GM12892 (cell line): ENCODE data around the gene GSN.

Experiments used
- DNase-seq: peaks from one replicate; pipeline ENCODE4 v3.0.0; 2011; ENCODE audit not compliant: insufficient read length
- FAIRE-seq: peaks from 2 replicates; lab custom pipeline; 2011; peaks lifted over from hg19 to GRCh38; lab: Jason Lieb, UNC
- POLR2A ChIP-seq: IDR thresholded peaks from 2 replicates; pipeline ENCODE4 v1.6.1; 2011; ENCODE audit warnings: low read depth, low read length, control low read depth
- POLR2AphosphoS5 ChIP-seq: IDR thresholded peaks from 2 replicates; pipeline ENCODE4 v1.6.1; 2011; ENCODE audit warnings: low read depth, low read length, control low read depth
- TAF1 ChIP-seq: IDR thresholded peaks from 2 replicates; pipeline ENCODE4 v1.6.1; 2011; ENCODE audit warnings: low read depth, mild to moderate bottlenecking, control low read depth, low read length, borderline replicate concordance

GSN gene

DNA sequence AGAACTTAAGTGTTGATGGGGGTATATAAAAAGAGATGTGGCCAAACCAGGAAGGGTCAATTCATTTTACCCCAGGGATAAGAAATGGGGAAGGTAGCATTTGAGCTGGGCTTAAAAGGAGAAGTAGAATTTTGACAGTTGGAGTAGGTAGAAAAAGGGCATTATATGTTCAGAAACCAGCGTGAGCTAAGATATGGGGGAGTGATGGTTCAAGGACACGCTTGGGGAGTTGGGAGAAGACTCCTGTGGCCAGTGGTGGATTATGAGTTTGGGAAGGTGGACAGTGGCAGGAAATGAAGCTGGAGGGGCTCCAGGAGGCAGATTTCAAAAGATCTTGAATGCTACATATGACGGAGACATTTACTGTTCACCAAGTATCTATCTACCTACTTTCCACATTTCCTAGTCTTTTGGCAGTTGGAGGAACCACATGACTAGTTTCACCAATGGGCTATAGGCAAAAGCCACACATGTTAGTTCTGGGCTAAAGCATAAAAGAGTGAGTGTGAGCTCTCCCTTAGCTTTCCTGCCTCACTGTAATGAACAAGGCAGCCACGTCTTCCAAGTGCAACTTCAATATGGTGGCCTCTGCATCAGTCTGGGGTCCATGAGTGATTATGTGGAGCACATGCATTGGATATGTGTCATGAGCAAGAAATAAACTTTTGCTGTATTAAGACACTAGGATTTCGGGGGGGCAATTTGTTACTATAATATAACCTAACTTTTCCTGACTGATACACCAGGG lies 15.7 kb upstream of the GSN start:
- no peak for TF ChIP-seq TAF1
- no peak for TF ChIP-seq POLR2AphosphoS5
- TF ChIP-seq POLR2A = no peak
- DNase-seq (no peak), FAIRE-seq (no peak)

- no peak for FAIRE-seq
These were observed 14.8 kb upstream of the GSN start for GRCh38 chr9:121253162-121253561.

DNA sequence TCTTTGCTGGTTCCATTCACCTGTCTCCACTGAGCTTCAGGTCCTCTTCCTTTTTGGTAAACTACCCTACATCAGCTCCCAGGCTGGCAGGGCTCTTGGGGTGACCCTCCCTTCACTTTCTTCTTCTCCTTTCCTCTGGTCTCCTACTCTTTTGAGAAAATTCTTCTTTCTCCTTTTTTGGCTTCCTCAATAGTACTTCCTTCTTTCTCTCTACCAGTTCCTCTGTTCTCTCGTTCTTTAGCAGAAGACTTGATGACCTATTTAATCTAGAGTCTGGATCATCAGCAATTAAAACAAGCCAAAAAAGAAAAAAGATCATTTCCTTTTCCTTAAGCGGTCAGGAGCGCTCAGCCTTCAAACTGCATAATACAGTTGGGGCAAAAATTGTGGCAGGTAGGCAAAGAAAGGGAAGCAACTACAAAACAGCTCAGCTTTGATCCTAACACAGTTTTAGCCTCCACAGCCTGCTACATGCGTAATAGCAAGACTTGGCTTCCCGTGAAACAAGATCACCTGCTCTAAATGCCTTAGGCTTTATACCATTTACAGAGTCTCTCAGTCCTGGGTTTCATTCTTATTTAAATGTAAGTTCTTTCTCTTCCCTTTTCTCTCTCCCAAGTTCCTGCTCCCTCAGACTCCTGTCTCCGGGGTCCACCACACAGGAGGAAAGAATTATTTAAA lies 14.0 kb upstream of the GSN start:
- no peak for TF ChIP-seq POLR2AphosphoS5
- TF ChIP-seq TAF1 = no peak
- no peak for TF ChIP-seq POLR2A
- DNase-seq (no peak), FAIRE-seq (no peak)

More at GRCh38 chr9:121253162-121253561, 14.8 kb upstream of the GSN start:
- DNase-seq = no peak
- TF ChIP-seq POLR2A = no peak
- TF ChIP-seq TAF1 = no peak
- no peak for TF ChIP-seq POLR2AphosphoS5

DNA sequence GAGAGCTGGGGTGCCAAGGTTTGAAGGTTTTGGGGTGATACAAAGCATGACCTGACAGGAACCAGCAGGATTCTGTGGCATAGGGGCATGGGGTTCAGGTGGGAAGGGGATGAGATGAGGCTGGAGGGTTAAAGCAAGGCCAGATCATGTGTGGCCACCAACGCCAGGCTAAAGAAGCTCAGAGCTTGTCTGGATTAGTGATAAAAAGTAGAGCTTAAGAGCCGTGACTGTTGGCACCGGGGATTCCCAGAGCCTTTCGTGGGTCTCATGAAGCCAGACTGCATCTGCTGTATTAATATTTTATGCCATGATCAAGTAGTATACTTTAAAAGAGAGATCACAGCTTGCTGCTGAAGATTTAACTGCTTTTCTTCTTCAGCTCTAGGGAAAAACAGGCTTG lies 8.5 kb upstream of the GSN start:
- no peak for DNase-seq
- TF ChIP-seq POLR2A (no peak), POLR2AphosphoS5 (no peak), TAF1 (no peak)
- FAIRE-seq = no peak

- FAIRE-seq (no peak), DNase-seq (no peak)
- TF ChIP-seq POLR2AphosphoS5 = no peak
- no peak for TF ChIP-seq TAF1
These were observed 8.0 kb upstream of the GSN start for GRCh38 chr9:121259935-121260334.

DNA sequence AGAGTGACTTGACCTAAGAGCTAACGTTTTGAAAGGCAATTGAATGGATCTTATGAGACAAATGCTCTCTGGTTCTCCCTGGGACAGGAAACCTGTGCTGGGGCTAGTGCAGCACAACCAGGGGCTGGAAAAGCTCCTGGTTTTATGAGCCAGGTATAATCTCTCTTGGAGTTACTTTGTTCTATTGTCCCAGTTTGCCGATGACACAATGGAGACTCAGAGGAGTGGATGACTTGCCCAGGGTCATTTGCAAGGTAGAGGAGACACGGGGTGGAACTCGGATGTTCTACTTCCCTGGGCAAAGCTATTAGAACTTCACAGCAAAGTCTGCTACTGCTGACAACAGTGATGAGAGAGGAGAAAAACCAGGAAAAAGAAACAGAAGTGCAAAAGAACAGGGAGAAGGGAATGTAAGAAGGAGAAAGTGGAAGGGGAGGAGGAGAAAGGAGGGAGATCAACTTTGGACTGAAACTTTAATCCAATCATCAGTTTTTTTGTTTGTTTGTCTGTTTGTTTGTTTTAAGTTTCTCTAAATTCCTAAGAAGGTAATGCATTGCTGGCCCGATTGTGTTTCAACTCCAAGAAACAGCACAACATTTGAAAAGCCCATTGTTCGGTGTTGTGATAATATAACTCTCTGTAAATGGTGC lies 7.4 kb upstream of the GSN start:
- DNase-seq (no peak), FAIRE-seq (no peak)
- no peak for TF ChIP-seq POLR2A

- FAIRE-seq = no peak
- no peak for TF ChIP-seq TAF1
- no peak for TF ChIP-seq POLR2A
- no peak for TF ChIP-seq POLR2AphosphoS5
- DNase-seq = no peak
These were observed 6.9 kb upstream of the GSN start for GRCh38 chr9:121261107-121261460.

- no peak for FAIRE-seq
- DNase-seq = no peak
- TF ChIP-seq TAF1 (no peak), POLR2AphosphoS5 (no peak), POLR2A (no peak)
These were observed 6.2 kb upstream of the GSN start for GRCh38 chr9:121261755-121262154.

GRCh38 chr9:121262423-121262822 lies 5.5 kb upstream of the GSN start:
- no peak for TF ChIP-seq POLR2AphosphoS5
- DNase-seq (no peak), FAIRE-seq (no peak)

DNA sequence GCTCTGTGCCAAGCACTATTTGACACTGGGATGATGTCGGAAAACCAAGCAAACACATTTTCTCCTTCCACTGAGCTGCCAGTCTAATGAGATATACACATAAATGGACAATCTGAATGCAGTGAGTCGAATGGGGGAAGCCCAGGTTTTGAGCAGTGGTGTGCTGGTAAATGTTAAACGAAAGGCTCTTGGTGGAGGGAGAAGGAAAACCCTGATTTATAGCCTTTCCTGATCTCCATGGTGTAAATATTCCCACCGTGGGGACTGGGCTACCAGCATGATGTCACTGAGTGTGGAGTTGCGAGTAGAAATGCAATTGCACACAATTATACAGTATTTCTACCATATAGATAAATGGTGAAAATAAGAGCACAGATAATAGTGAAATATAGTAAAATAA lies 5.0 kb upstream of the GSN start:
- TF ChIP-seq POLR2A (no peak), TAF1 (no peak), POLR2AphosphoS5 (no peak)
- FAIRE-seq (no peak), DNase-seq (no peak)

DNA sequence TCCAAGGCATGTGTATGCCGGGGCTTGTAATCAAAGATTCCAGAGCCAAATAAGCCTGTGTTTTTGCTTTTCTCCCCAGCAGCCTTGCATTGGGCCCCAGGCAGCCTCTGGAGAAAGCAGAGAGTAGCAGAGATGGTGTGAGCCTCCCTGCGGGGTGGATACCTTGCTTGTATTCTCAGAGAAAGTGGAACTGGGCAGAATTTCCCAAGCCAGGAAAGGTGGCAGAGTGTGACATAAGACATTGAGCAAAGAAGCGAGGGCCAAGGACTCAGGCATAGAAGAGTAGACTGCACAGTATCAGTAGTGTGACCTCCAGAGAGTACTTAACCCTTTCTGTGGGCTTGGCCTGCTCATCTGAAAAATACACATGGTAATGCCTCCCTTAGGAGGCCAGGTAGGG lies 1.6 kb upstream of the GSN start:
- no peak for DNase-seq
- TF ChIP-seq POLR2A (no peak), TAF1 (no peak), POLR2AphosphoS5 (no peak)
- FAIRE-seq = no peak

DNA sequence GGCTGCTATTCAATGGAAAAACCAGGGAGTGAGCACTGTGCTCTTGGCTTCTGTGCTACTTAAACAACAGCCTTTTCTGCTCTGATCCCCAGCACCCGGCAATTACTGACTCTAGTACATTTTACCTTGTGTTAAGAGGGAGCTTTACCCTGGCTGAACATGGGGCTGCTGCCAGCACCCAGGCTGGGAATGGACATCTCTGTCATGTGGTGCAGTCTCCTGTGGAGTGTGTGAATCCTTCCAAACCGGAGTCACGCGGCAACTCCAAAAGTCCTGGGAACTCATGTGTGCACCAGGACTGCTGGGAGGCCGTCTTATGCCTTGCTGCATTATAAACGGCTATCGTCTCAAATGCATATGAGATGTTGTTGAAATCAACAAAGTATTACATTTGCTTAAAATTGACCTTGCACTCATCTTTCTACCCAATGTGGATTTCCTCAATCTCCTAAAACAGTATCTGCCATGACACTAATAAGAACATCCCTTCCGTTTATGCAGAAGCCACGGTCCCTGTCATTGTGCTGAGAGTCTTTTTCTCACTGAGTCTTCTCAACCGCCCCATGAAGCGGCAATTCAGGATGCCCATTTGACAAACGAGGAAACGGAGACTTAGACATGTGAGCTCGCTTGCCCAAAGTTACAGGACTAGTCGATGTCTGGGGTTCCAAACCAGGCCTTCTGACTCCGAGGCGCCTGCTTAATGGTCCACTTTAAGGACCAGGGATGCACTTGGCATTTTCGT lies 884 bp upstream of the GSN start:
- FAIRE-seq = no peak
- TF ChIP-seq TAF1 = no peak
- no peak for TF ChIP-seq POLR2AphosphoS5
- no peak for TF ChIP-seq POLR2A
- no peak for DNase-seq
